Activated CD4-positive, CD25-positive, alpha-beta regulatory T cell (primary cell): ENCODE results near the gene FUT7.

Experiments
- DNase-seq, 4 experiments: peaks; one replicate each; lab custom pipeline; 2025; lab: John Stamatoyannopoulos, UW

The FUT7 gene

DNA sequence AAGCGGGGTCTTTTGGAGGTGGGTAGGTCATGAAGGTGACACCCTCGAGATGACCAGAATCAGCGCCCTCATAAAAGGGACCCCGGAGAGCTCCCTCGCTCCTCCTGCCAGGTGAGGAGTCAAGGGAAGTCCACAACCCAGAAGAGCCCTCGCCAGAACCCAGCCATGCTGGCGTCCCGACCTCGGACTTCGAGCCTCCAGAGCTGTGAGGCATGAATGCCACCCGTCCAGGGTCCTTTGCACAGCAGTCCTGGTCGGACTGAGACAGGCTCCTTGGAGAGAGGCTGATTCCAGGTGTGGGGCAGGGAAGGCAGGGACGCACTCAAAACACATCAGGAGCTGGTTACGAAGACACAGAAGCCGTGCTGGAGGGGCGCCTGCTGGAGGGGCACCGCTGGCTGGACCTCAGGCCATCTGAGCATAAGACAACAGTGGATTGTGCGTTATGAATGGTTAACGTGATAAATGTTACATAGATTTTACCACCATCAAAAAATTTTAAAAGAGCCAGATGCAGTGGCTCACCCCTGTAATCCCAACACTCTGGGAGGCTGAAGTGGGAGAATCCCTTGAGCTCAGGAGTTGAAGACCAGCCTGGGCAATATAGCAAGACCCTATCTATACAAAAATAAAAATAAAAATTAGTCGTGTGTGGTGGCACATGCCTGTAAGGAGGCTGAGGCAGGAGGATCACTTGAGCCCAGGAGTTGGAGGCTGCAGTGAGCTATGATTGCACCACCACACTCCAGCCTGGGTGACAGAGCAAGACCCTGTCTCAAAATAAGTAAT, 29.8 kb downstream of the FUT7 start:
- no peak for DNase-seq

GRCh38 chr9:137000177-137000930, 31.5 kb downstream of the FUT7 start:
- no peak for DNase-seq

GRCh38 chr9:136997830-136998234, 34.1 kb downstream of the FUT7 start:
- no peak for DNase-seq

- DNase-seq = no peak
These were observed 34.5 kb downstream of the FUT7 start for GRCh38 chr9:136997371-136997770.

- DNase-seq = no peak
These were observed 35.3 kb downstream of the FUT7 start, which contains the start of gene CLIC3 for GRCh38 chr9:136996361-136997292. CLIC3 (minus strand) TSS chr9:136996568; CDS start chr9:136996543, 25 bp downstream.

- DNase-seq = no peak
These were observed 36.0 kb downstream of the FUT7 start for GRCh38 chr9:136995772-136996311.

DNA sequence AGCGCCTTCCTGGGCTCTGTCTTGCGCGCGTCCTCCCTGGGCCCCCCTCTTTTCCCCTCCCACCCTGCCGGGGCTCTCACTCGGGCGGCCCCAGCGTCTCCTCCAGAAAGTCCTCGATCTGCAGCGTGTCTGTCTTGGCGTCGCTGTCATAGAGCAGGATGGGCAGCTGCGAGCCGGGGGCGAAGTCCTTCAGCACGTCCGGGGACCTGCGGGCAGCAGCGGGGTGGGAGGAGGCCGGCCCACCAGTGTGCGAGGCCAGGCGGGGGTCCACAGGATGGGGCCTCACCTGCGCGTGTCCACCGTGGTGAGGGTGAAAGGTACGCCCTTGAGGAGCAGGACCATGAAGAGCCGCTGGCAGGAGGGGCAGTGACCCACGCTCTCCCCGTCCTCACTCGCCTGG, 36.5 kb downstream of the FUT7 start:
- no peak for DNase-seq

GRCh38 chr9:136994888-136995230, 37.0 kb downstream of the FUT7 start:
- no peak for DNase-seq

- no peak for DNase-seq
These were observed 37.6 kb downstream of the FUT7 start for GRCh38 chr9:136994180-136994887.

GRCh38 chr9:136992819-136993369, 39.0 kb downstream of the FUT7 start:
- DNase-seq = peak in 1 of 4 experiments; percentile 55

GRCh38 chr9:136991993-136992818, 39.7 kb downstream of the FUT7 start, which contains the start of gene PAXX:
PAXX (plus strand) TSS chr9:136992422; CDS start chr9:136992444, 22 bp downstream.
- DNase-seq = peak; percentile 86 to 93 (median 90)

DNA sequence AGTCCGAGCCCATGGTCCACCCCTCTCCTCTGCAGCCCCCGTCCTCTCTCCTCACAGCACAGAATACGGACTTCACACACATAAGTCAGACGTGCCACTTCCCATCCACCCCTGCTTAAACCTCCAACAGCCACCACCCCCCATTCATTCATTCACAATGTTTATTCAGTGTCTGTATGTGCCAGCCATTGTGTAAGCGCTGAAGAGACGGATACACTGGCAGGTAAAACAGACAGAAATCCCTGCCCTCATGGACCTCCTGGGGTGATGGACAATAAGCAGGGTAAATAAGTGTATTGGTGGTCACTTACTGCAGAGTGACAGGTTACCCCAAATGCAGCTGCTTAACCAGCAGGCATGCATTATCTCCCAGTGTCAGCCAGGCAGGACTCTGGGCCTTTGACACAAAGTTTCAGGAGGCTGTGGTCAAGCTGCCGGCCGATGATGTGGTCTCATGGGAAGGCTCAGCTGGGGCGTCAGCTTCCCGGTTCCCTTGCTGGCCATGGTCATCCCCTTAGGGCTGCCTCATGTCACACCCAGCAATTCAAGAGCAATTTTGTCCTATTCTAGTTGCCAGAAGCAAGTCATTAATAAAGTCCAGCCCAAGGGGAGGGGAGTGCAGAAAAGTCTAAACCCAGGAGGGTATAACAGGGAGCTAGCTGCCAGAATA, 41.5 kb downstream of the FUT7 start:
- no peak for DNase-seq

DNA sequence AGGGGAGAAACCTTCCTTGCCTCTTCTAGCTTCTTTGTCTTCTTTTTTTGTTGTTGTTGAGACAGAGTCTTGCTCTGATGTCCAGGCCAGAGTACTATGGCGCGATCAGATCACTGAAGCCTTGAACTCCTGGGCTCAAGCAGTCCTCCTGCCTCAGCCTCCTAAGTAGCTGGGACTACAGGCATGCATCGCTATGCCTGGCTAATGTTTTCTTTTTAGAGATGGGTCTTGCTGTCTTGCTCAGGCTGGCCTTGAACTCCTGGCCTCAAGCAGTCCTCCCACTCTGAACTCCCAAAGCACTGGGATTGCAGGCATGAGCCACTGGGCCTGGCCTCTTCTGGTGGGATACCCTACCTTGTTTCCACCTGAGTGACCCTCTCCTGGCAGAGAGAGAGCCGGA, 43.0 kb downstream of the FUT7 start:
- DNase-seq = no peak

GRCh38 chr9:136985853-136986252, 46.0 kb downstream of the FUT7 start:
- DNase-seq = no peak

DNA sequence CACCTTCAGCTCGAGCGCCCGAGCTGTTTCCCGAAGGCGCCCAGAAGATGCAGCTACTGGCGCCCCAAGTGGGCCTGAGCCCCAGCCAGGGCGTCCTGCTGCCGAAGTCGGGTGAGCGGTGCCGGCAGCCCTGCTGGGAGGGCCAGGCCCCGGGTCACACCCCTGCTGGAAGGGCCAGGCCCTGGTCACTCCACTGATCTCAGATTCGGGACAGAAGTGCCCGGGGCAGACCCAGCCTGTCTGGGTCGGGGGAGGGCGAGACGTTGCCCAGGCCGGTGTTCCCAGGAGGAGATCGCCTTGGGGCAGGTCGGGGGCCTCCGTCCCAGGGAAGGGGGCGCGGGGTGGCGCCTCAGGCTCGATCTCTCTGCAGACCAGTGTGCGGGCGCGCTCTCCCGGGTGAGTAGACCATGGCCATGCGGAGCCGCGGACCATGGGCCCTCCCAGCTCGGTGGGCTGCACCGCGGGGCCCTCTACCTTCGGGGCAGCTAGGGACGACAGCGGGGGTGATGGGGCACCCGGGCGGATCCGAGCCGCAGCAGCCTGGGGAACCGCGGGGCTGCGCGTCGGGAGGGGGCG, 46.8 kb downstream of the FUT7 start:
- DNase-seq = no peak

- DNase-seq = no peak
These were observed 47.3 kb downstream of the FUT7 start for GRCh38 chr9:136984464-136985026.

GRCh38 chr9:136983656-136984314, 48.1 kb downstream of the FUT7 start:
- no peak for DNase-seq

DNA sequence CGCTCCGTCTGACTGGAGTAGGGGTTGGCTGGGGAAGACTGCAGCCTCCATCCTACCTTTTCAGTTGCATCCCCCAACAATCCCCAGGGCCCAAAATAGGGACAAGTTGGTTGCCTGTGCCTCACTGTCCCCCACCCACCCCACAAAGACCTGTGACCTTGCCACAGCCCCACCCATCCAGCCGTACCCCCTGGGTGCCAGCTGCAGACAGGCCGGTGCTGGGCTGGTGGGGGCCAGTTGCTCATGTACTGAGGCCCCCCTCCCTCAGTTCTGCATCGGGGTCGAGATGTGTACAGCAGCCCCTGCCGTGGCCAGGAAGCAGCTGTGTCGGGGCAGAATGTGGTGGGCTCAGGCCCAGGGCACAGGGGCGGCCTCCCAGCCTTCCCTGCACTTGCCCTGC, 48.7 kb downstream of the FUT7 start:
- DNase-seq = no peak
